H9 (cell line): ENCODE results near the gene NRROS. TPM values are rescaled to one million over a fixed set of nuclear protein-coding genes. Genes with fewer than 3 reads are reported as not detected.

ENCODE experiments used
- DNase-seq: peaks from one replicate; pipeline ENCODE4 v3.0.0-alpha.2; 2017
- H2AFZ ChIP-seq: one replicate; pipeline ENCODE4 v1.6.1; 2013; ENCODE audit warnings: mild to moderate bottlenecking, low read length, control low read depth, moderate library complexity
- H2AK5ac ChIP-seq: 2 replicates; pipeline ENCODE4 v1.6.1; 2013; ENCODE audit warnings: low read length, control low read depth, mixed read lengths; ENCODE audit not compliant: insufficient read length
- H2BK120ac ChIP-seq: one replicate; pipeline ENCODE4 v1.6.1; 2013; ENCODE audit warnings: low read depth, mild to moderate bottlenecking, low read length, control low read depth, inconsistent platforms; ENCODE audit not compliant: poor library complexity, severe bottlenecking
- H2BK12ac ChIP-seq: 2 replicates; pipeline ENCODE4 v1.6.1; 2013; ENCODE audit warnings: low read length, control low read depth, mixed read lengths, low read depth; ENCODE audit not compliant: insufficient read length
- H2BK15ac ChIP-seq: 2 replicates; pipeline ENCODE4 v1.6.1; 2013; ENCODE audit warnings: low read depth, low read length, control low read depth
- H2BK20ac ChIP-seq: one replicate; pipeline ENCODE4 v1.6.1; 2013; ENCODE audit warnings: low read depth, mild to moderate bottlenecking, low read length, control low read depth, inconsistent platforms; ENCODE audit not compliant: poor library complexity, severe bottlenecking
- H2BK5ac ChIP-seq: 2 replicates; pipeline ENCODE4 v1.6.1; 2013; ENCODE audit warnings: low read length, control low read depth, mixed read lengths; ENCODE audit not compliant: insufficient read length
- H3K14ac ChIP-seq: 2 replicates; pipeline ENCODE4 v1.6.1; 2013; ENCODE audit warnings: low read length, control low read depth; ENCODE audit not compliant: insufficient read depth
- H3K18ac ChIP-seq: 2 replicates; pipeline ENCODE4 v1.6.1; 2013; ENCODE audit warnings: low read depth, mild to moderate bottlenecking, mixed read lengths, low read length, control low read depth; ENCODE audit not compliant: insufficient read length
- H3K23ac ChIP-seq: 2 replicates; pipeline ENCODE4 v1.6.1; 2013; ENCODE audit warnings: low read length, control low read depth, mixed read lengths, low read depth; ENCODE audit not compliant: insufficient read length
- H3K23me2 ChIP-seq: 2 replicates; pipeline ENCODE4 v1.6.1; 2013; ENCODE audit warnings: low read depth, mild to moderate bottlenecking, mixed read lengths, low read length, control low read depth; ENCODE audit not compliant: insufficient read length, poor library complexity, severe bottlenecking
- H3K27ac ChIP-seq: 2 replicates; pipeline ENCODE4 v1.5.1; 2013; ENCODE audit warnings: low read length, control low read depth, mixed read lengths, low read depth; ENCODE audit not compliant: insufficient read length
- H3K27me3 ChIP-seq: 2 replicates; pipeline ENCODE4 v1.6.1; 2013; ENCODE audit warnings: low read length, control low read depth, inconsistent platforms; ENCODE audit not compliant: insufficient read depth
- H3K4ac ChIP-seq: 2 replicates; pipeline ENCODE4 v1.6.1; 2013; ENCODE audit warnings: low read depth, mild to moderate bottlenecking, control low read depth, inconsistent platforms, low read length, moderate library complexity
- H3K4me1 ChIP-seq: 2 replicates; pipeline ENCODE4 v1.6.1; 2013; ENCODE audit warnings: low read length, control low read depth, inconsistent platforms; ENCODE audit not compliant: insufficient read depth
- H3K4me2 ChIP-seq: 2 replicates; pipeline ENCODE4 v1.6.1; 2013; ENCODE audit warnings: low read length, control low read depth, mixed read lengths; ENCODE audit not compliant: insufficient read length, insufficient read depth
- H3K56ac ChIP-seq: 2 replicates; pipeline ENCODE4 v1.6.1; 2013; ENCODE audit warnings: low read depth, mild to moderate bottlenecking, mixed read lengths, low read length, control low read depth; ENCODE audit not compliant: insufficient read length
- H3K79me1 ChIP-seq: 2 replicates; pipeline ENCODE4 v1.6.1; 2013; ENCODE audit warnings: low read depth, mild to moderate bottlenecking, moderate library complexity, low read length, control low read depth, inconsistent platforms; ENCODE audit not compliant: insufficient read depth, poor library complexity, severe bottlenecking
- H3K79me2 ChIP-seq: 2 replicates; pipeline ENCODE4 v1.6.1; 2013; ENCODE audit warnings: low read length, control low read depth, inconsistent platforms; ENCODE audit not compliant: insufficient read depth
- H3K9ac ChIP-seq: 2 replicates; pipeline ENCODE4 v1.6.1; 2013; ENCODE audit warnings: low read length, control low read depth, mixed read lengths; ENCODE audit not compliant: insufficient read length; ENCODE audit errors: extremely low read depth
- H3K9me3 ChIP-seq: one replicate; pipeline ENCODE4 v1.6.1; 2013; ENCODE audit warnings: low read depth, low read length, inconsistent platforms; ENCODE audit not compliant: control insufficient read depth
- H3T11ph ChIP-seq: one replicate; pipeline ENCODE4 v1.6.1; 2013; ENCODE audit warnings: mild to moderate bottlenecking, low read length, control low read depth, inconsistent platforms
- H4K20me1 ChIP-seq: one replicate; pipeline ENCODE4 v1.6.1; 2013; ENCODE audit not compliant: control insufficient read depth, insufficient read length, insufficient read depth
- H4K5ac ChIP-seq: 2 replicates; pipeline ENCODE4 v1.6.1; 2013; ENCODE audit warnings: low read depth, mild to moderate bottlenecking, mixed read lengths, low read length, control low read depth; ENCODE audit not compliant: insufficient read length
- H4K8ac ChIP-seq: replicated peaks from 2 replicates; pipeline ENCODE4 v1.6.1; 2013; ENCODE audit warnings: low read length, control low read depth, mixed read lengths, low read depth; ENCODE audit not compliant: insufficient read length
- H4K91ac ChIP-seq: 2 replicates; pipeline ENCODE4 v1.6.1; 2013; ENCODE audit warnings: low read depth, mild to moderate bottlenecking, moderate library complexity, mixed read lengths, low read length, control low read depth; ENCODE audit not compliant: insufficient read length
- H3K27ac Mint-ChIP-seq, 3 experiments: 2 replicates in 2 of 3; 3 replicates in 1 of 3; pipeline ENCODE4 v1.8.0; 2020 to 2021; ENCODE audit warnings: mixed read lengths in 3 of 3, mild to moderate bottlenecking in 1 of 3, moderate library complexity in 1 of 3
- H3K27me3 Mint-ChIP-seq: 2 replicates; pipeline ENCODE4 v1.8.0; 2021; ENCODE audit warnings: low read depth, mild to moderate bottlenecking, moderate library complexity, mixed read lengths
- H3K36me3 Mint-ChIP-seq, 3 experiments: 2 replicates in 2 of 3; 3 replicates in 1 of 3; pipeline ENCODE4 v1.8.0; 2020 to 2021; ENCODE audit warnings: low read depth in 3 of 3, mixed read lengths in 3 of 3; ENCODE audit not compliant: insufficient read depth in 1 of 3
- H3K4me1 Mint-ChIP-seq, 2 experiments: 2 replicates each; pipeline ENCODE4 v1.8.0; 2020; ENCODE audit warnings: mixed read lengths in 2 of 2
- H3K4me3 Mint-ChIP-seq, 2 experiments: 2 replicates in 1 of 2; 3 replicates in 1 of 2; pipeline ENCODE4 v1.8.0; 2020 to 2021; ENCODE audit warnings: mild to moderate bottlenecking in 2 of 2, mixed read lengths in 2 of 2, moderate library complexity in 1 of 2
- H3K9me3 Mint-ChIP-seq, 2 experiments: 2 replicates in 1 of 2; 3 replicates in 1 of 2; pipeline ENCODE4 v1.8.0; 2020; ENCODE audit warnings: mild to moderate bottlenecking in 2 of 2, mixed read lengths in 2 of 2, moderate library complexity in 1 of 2
- CTCF ChIP-seq: fragments of 200-600 bp; sonication (generic); conservative IDR thresholded peaks from 3 replicates; pipeline ENCODE4 v1.8.0; 2021; ENCODE audit warnings: antibody characterized with exemption, mild to moderate bottlenecking
- WGBS: extraction: QIAGEN DNeasy Blood & Tissue Kit; methylation state at CpG from one replicate; pipeline ENCODE4 v1.1.7; 2013; ENCODE audit warnings: missing lambda C conversion rate, low lambda C conversion rate, mixed read lengths; ENCODE audit not compliant: insufficient read length; ENCODE audit errors: extremely low coverage; 5-methylcytosine and 5-hydroxymethylcytosine counted together
- total RNA-seq: library from RNA; stranded (reverse); gene quantifications from 2 replicates; pipeline ENCODE4 v1.2.1, GENCODE V29; 2021

The NRROS gene
- total RNA-seq, 1 experiment from 2014 or later: 4.0 TPM

- H3K4me1 ChIP-seq: peaks cover 14% of the 10 kb centered on the region; the same call in 1 of the 2 replicates
- H3K23me2 ChIP-seq: no peaks in the 10 kb centered on the region
- H3K9me3 Mint-ChIP-seq: no peaks in the 10 kb centered on the region
- H4K91ac ChIP-seq: no peak overlapping the region
- no peak overlapping the region for H2BK120ac ChIP-seq
- no peak overlapping the region for H3K4me2 ChIP-seq
- no peak overlapping the region for H3K56ac ChIP-seq
- H2BK20ac ChIP-seq: no peak overlapping the region
- no peak overlapping the region for H4K8ac ChIP-seq
- H2BK12ac ChIP-seq: no peak overlapping the region
- no peak overlapping the region for H3K18ac ChIP-seq
- no peak for TF ChIP-seq CTCF
- H3T11ph ChIP-seq: no peak overlapping the region
- H3K27ac Mint-ChIP-seq: peak overlapping the region in 1 of 3 experiments; percentile 73; a peak in 3 of 7 replicates
- DNase-seq: no peak
- H3K4me1 Mint-ChIP-seq: peaks cover 38 to 39% of the 10 kb centered on the region in 2 experiments
- H2AK5ac ChIP-seq: no peak overlapping the region
- H3K14ac ChIP-seq: no peak overlapping the region
- no peak overlapping the region for H2BK15ac ChIP-seq
- no peaks in the 10 kb centered on the region for H3K79me2 ChIP-seq
- H2AFZ ChIP-seq: no peak overlapping the region
- H3K27me3 ChIP-seq: no peaks in the 10 kb centered on the region
- no peak overlapping the region for H3K23ac ChIP-seq
- no peak overlapping the region for H3K27ac ChIP-seq
- no peak overlapping the region for H4K5ac ChIP-seq
- H3K4ac ChIP-seq: no peak overlapping the region
- H3K36me3 Mint-ChIP-seq: no peaks in the 10 kb centered on the region; a peak in 1 of 7 replicates
- no peak overlapping the region for H3K9ac ChIP-seq
- no peaks in the 10 kb centered on the region for H3K9me3 ChIP-seq
- H4K20me1 ChIP-seq: no peaks in the 10 kb centered on the region
- H3K79me1 ChIP-seq: no peaks in the 10 kb centered on the region
- no peaks in the 10 kb centered on the region for H3K27me3 Mint-ChIP-seq
- no CpG with 5 or more reads among the region's 6 CpGs for WGBS
- H2BK5ac ChIP-seq: no peak overlapping the region
- no peak overlapping the region for H3K4me3 Mint-ChIP-seq
Observed at GRCh38 chr3:196650740-196651311, 11.3 kb downstream of the NRROS start.
